GM12878 (cell line): ENCODE results near the gene ZNF554. TPM values are rescaled to one million over a fixed set of nuclear protein-coding genes. Genes with fewer than 3 reads are reported as not detected.

Experiments
- ATAC-seq: fragments of 200-7000 bp; cut with Tn5 transposase; 3 replicates; pipeline ENCODE4 v1.9.1; 2020; ENCODE audit warnings: mild to moderate bottlenecking, moderate library complexity
- BruUV-seq: library from RNA; stranded (reverse); fragments of 400-500 nt; replicated peaks from 2 replicates; lab custom pipeline; 2021; lab: Mats Ljungman, UMichigan
- CTCF ChIA-PET: fragments of 300-600 bp; sonication (Branson Sonifier 250); formaldehyde crosslinking; extraction: SDS; loops from one replicate; lab custom pipeline; 2021; ENCODE audit warnings: inconsistent platforms; lab: Yijun Ruan, JAX
- POLR2A ChIA-PET: fragments of 350-600 bp; formaldehyde crosslinking; extraction: SDS; loops from one replicate; lab custom pipeline; 2021; ENCODE audit warnings: inconsistent platforms; lab: Charles Lee
- RAD21 ChIA-PET: fragments of 300-600 bp; sonication (Branson Sonifier 250); formaldehyde crosslinking; loops from one replicate; lab custom pipeline; 2023; ENCODE audit warnings: antibody characterized with exemption; ENCODE audit not compliant: unreplicated experiment; lab: Charles Lee
- SMC1A ChIA-PET: fragments of 300-600 bp; sonication (Branson Sonifier 250); formaldehyde crosslinking; loops from one replicate; lab custom pipeline; 2023; ENCODE audit not compliant: unreplicated experiment, uncharacterized antibody; lab: Charles Lee
- DNase-seq: peaks from one replicate; pipeline ENCODE4 v3.0.0-alpha.2; 2011; ENCODE audit warnings: low read depth, low spot score
- FAIRE-seq: peaks from 3 replicates; lab custom pipeline; 2011; peaks lifted over from hg19 to GRCh38; lab: Jason Lieb, UNC
- H2AFZ ChIP-seq: 2 replicates; pipeline ENCODE4 v1.6.0; 2011; ENCODE audit warnings: low read depth, low read length, control low read depth; ENCODE audit not compliant: control insufficient read depth
- H3K27ac ChIP-seq: 2 replicates; pipeline ENCODE4 v1.5.1; 2011; ENCODE audit warnings: control low read depth; ENCODE audit not compliant: control insufficient read depth, insufficient read depth
- H3K27me3 ChIP-seq, 2 experiments: replicated peaks in 1 of 2; 2 replicates each; pipeline versions ENCODE4 v1.6.0 to v1.6.1; 2011; ENCODE audit warnings: low read length in 1 of 2; ENCODE audit not compliant: control insufficient read depth in 2 of 2, insufficient read depth in 2 of 2
- H3K36me3 ChIP-seq, 2 experiments: 2 replicates each; pipeline ENCODE4 v1.5.1; 2011; ENCODE audit warnings: low read length in 1 of 2; ENCODE audit not compliant: control insufficient read depth in 2 of 2, insufficient read depth in 2 of 2
- H3K4me1 ChIP-seq: 2 replicates; pipeline ENCODE4 v1.6.1; 2011; ENCODE audit warnings: mild to moderate bottlenecking, low read length, moderate library complexity, mixed read lengths; ENCODE audit not compliant: control insufficient read depth, insufficient read depth
- H3K4me2 ChIP-seq: 2 replicates; pipeline ENCODE4 v1.6.0; 2011; ENCODE audit warnings: control low read depth; ENCODE audit not compliant: control insufficient read depth, insufficient read depth
- H3K4me3 ChIP-seq: fragments of 200-600 bp; sonication (generic); 2 replicates; pipeline ENCODE4 v1.5.1; 2016
- H3K79me2 ChIP-seq: 2 replicates; pipeline ENCODE4 v1.6.0; 2011; ENCODE audit warnings: low read length; ENCODE audit not compliant: control insufficient read depth, insufficient read depth
- H3K9ac ChIP-seq: 2 replicates; pipeline ENCODE4 v1.8.0; 2011; ENCODE audit warnings: low read length, control low read depth, mixed read lengths; ENCODE audit not compliant: control insufficient read depth, insufficient read depth
- H3K9me3 ChIP-seq: replicated peaks from 3 replicates; pipeline ENCODE4 v1.5.1; 2011; ENCODE audit warnings: mild to moderate bottlenecking, low read length; ENCODE audit not compliant: control insufficient read depth, insufficient read depth
- H4K20me1 ChIP-seq: 2 replicates; pipeline ENCODE4 v1.6.0; 2011; ENCODE audit not compliant: control insufficient read depth, insufficient read depth
- BCL11A ChIP-seq: IDR thresholded peaks from 2 replicates; pipeline ENCODE4 v1.6.1; 2011; ENCODE audit warnings: low read depth, low read length
- CEBPZ ChIP-seq: fragments of 150-350 bp; IDR thresholded peaks from 2 replicates; pipeline ENCODE4 v1.6.1; 2016; ENCODE audit warnings: low read depth, low read length
- ETV6 ChIP-seq, 2 experiments: fragments of 450-650 bp in 1 of 2; IDR thresholded peaks in 1 of 2; conservative IDR thresholded peaks in 1 of 2; 2 replicates each; pipeline ENCODE4 v1.6.1; 2014; ENCODE audit warnings: antibody characterized with exemption in 1 of 2, borderline replicate concordance in 1 of 2, low read depth in 1 of 2, mild to moderate bottlenecking in 1 of 2, moderate library complexity in 1 of 2
- FOXM1 ChIP-seq: IDR thresholded peaks from 2 replicates; pipeline ENCODE4 v1.6.1; 2012; ENCODE audit warnings: low read depth, mild to moderate bottlenecking, inconsistent platforms, low read length, moderate library complexity
- SIX5 ChIP-seq: IDR thresholded peaks from 2 replicates; pipeline ENCODE4 v1.6.1; 2011; ENCODE audit warnings: mild to moderate bottlenecking, low read depth, low read length, moderate library complexity; ENCODE audit not compliant: severe bottlenecking
- SMC3 ChIP-seq: IDR thresholded peaks from 2 replicates; pipeline ENCODE4 v1.6.1; 2011; ENCODE audit warnings: low read length, improper control_type of control experiment, borderline replicate concordance
- SREBF1 ChIP-seq: IDR thresholded peaks from 2 replicates; pipeline ENCODE4 v1.6.1; 2012; ENCODE audit warnings: mild to moderate bottlenecking, low read length
- SUPT20H ChIP-seq: IDR thresholded peaks from 2 replicates; pipeline ENCODE4 v1.6.1; 2011; ENCODE audit warnings: low read depth, mild to moderate bottlenecking, low read length, moderate library complexity, borderline replicate concordance; ENCODE audit not compliant: control insufficient read depth
- TCF12 ChIP-seq: IDR thresholded peaks from 2 replicates; pipeline ENCODE4 v1.6.1; 2011; ENCODE audit warnings: low read depth, mild to moderate bottlenecking, low read length
- TCF3 ChIP-seq: IDR thresholded peaks from 2 replicates; pipeline ENCODE4 v1.6.1; 2012; ENCODE audit warnings: low read depth, mild to moderate bottlenecking, low read length, borderline replicate concordance; ENCODE audit not compliant: insufficient read depth
- TCF7 ChIP-seq: IDR thresholded peaks from 2 replicates; pipeline ENCODE4 v1.6.1; 2014; ENCODE audit warnings: antibody characterized with exemption, borderline replicate concordance
- WGBS: methylation state at CpG from one replicate; pipeline ENCODE4 v1.1.6; 2016; ENCODE audit warnings: low lambda C conversion rate; ENCODE audit not compliant: insufficient replicate concordance, insufficient coverage; ENCODE audit errors: missing lambda C conversion rate; 5-methylcytosine and 5-hydroxymethylcytosine counted together
- in situ Hi-C: fragments of 300-500 bp; cut with MboI; formaldehyde crosslinking; loops from 9 replicates; pipeline ENCODE4 v1.14.3; 2018; ENCODE audit warnings: mixed read lengths
- intact Hi-C: fragments of 100-400 bp; cut with micrococcal nuclease; formaldehyde crosslinking; loops from one replicate; pipeline ENCODE4 v1.14.2; 2022; ENCODE audit not compliant: unreplicated experiment
- polyA plus RNA-seq, 11 experiments: library from polyadenylated mRNA; depleted of rRNA in 4 of 11; unstranded in 6 of 11; stranded (reverse) in 5 of 11; fragments of >200 nt; fragmentation: Nextera tagmentation in 4 of 11; fragmentation: Illumina TruSeq in 1 of 11; extraction: Ambion mirVana in 4 of 11; extraction: Trizol in 1 of 11; gene quantifications; 1 replicate in 1 of 11; 2 replicates in 10 of 11; pipeline versions ENCODE4 v1.2.1 to v1.2.3, GENCODE V29; 2011 to 2016; ENCODE audit warnings: inconsistent platforms in 2 of 11, missing spikeins in 2 of 11, low read depth in 1 of 11
- total RNA-seq, 4 experiments: library from RNA; depleted of rRNA in 3 of 4; stranded (reverse); fragments of >200 nt in 3 of 4; fragmentation: Illumina TruSeq in 1 of 4; extraction: Trizol in 1 of 4; gene quantifications; 2 replicates each; pipeline versions ENCODE4 v1.2.1 to v1.2.3, GENCODE V29; 2013 to 2021
- TF ChIP-seq, protein P1 (sequence below): fragments of 450-650 bp; IDR thresholded peaks from 2 replicates; pipeline ENCODE4 v1.6.1; 2017; ENCODE audit warnings: low read depth, mild to moderate bottlenecking, moderate library complexity
- TF ChIP-seq, protein P2 (sequence below): IDR thresholded peaks from 2 replicates; pipeline ENCODE4 v1.6.1; 2012; ENCODE audit warnings: improper control_type of control experiment, low read depth, low read length; ENCODE audit not compliant: insufficient replicate concordance

ZNF554 gene
- total and polyA plus RNA-seq, 10 of the 15 experiments (the other 5 are each of a cell fraction or from before 2014, with no cell fraction given) = 0.19 to 2.1 (median 1.4) TPM

DNA sequence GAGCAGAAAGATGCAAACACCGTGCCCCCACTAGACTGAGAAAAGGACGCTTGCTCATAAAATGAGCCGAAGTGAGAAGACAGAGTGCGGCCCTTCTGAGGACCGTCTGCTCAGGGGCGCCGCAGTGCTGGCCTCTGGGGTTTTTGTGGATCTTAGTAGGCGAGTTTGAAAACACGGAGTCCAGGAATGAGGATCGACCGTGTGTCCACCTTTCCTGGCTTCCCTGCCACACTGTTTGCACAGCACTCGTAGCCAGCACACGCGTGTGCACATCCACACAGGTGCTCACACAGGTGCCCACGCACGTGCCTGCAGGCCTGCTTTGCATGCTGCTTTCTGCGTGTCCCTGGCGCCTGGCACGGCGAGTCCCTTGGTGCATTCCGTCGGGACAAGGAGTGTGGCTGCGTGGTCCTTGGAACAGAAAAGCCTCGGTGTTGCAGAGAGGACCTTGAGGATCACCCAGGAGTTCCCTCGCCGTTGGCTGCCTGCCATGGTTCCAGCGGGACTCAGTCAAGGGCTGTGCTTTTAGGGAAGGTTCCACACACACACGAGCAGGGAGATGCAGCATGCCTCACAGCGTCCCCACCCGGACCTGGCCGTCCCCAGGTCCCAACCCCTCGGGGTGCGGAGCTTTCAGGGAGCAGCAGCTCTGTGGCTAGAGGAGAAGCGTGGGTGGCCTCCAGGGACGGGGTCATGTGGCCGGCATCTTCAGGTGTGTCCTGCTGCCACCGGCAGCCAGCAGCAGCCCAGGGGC lies 10.1 kb upstream of the ZNF554 start:
- H3K9ac ChIP-seq = no peak overlapping the region
- intact Hi-C loops (no loop called here), in situ Hi-C loops (no loop called here)
- no peaks in the 10 kb centered on the region for H3K4me1 ChIP-seq
- peaks cover 26 to 51% of the 10 kb centered on the region in 2 experiments for H3K36me3 ChIP-seq
- no peak overlapping the region for H3K4me3 ChIP-seq
- FAIRE-seq = no peak
- 92% methylated on average over 37 of the region's 37 CpGs for WGBS
- no peak overlapping the region for H3K27ac ChIP-seq
- no TSS peak for BruUV-seq
- ChIA-PET POLR2A (no interaction called here), CTCF (no interaction called here), RAD21 (no interaction called here), SMC1A (no interaction called here)
- H3K79me2 ChIP-seq = no peaks in the 10 kb centered on the region
- no peaks in the 10 kb centered on the region for H3K9me3 ChIP-seq
- no peaks in the 10 kb centered on the region for H4K20me1 ChIP-seq
- no peak overlapping the region for H3K4me2 ChIP-seq
- H3K27me3 ChIP-seq = no peaks in the 10 kb centered on the region
- no peak for DNase-seq
- no peak for ATAC-seq
- H2AFZ ChIP-seq = no peak overlapping the region
- TF ChIP-seq CEBPZ (no peak), SIX5 (no peak), TCF7 (no peak), TCF12 (no peak), SMC3 (no peak), TCF3 (no peak), BCL11A (no peak), FOXM1 (no peak), SREBF1 (no peak), SUPT20H (no peak), ETV6 (conservative IDR thresholded peaks at IDR 0.05 in 1 of 2, IDR thresholded peaks at IDR 0.05 in 1 of 2; ENCODE audit: borderline replicate concordance in 1 of 2, low read depth in 1 of 2) (no peak)
- TF ChIP-seq, protein P1, sequence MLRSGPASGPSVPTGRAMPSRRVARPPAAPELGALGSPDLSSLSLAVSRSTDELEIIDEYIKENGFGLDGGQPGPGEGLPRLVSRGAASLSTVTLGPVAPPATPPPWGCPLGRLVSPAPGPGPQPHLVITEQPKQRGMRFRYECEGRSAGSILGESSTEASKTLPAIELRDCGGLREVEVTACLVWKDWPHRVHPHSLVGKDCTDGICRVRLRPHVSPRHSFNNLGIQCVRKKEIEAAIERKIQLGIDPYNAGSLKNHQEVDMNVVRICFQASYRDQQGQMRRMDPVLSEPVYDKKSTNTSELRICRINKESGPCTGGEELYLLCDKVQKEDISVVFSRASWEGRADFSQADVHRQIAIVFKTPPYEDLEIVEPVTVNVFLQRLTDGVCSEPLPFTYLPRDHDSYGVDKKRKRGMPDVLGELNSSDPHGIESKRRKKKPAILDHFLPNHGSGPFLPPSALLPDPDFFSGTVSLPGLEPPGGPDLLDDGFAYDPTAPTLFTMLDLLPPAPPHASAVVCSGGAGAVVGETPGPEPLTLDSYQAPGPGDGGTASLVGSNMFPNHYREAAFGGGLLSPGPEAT = no peak
- TF ChIP-seq, protein P2, sequence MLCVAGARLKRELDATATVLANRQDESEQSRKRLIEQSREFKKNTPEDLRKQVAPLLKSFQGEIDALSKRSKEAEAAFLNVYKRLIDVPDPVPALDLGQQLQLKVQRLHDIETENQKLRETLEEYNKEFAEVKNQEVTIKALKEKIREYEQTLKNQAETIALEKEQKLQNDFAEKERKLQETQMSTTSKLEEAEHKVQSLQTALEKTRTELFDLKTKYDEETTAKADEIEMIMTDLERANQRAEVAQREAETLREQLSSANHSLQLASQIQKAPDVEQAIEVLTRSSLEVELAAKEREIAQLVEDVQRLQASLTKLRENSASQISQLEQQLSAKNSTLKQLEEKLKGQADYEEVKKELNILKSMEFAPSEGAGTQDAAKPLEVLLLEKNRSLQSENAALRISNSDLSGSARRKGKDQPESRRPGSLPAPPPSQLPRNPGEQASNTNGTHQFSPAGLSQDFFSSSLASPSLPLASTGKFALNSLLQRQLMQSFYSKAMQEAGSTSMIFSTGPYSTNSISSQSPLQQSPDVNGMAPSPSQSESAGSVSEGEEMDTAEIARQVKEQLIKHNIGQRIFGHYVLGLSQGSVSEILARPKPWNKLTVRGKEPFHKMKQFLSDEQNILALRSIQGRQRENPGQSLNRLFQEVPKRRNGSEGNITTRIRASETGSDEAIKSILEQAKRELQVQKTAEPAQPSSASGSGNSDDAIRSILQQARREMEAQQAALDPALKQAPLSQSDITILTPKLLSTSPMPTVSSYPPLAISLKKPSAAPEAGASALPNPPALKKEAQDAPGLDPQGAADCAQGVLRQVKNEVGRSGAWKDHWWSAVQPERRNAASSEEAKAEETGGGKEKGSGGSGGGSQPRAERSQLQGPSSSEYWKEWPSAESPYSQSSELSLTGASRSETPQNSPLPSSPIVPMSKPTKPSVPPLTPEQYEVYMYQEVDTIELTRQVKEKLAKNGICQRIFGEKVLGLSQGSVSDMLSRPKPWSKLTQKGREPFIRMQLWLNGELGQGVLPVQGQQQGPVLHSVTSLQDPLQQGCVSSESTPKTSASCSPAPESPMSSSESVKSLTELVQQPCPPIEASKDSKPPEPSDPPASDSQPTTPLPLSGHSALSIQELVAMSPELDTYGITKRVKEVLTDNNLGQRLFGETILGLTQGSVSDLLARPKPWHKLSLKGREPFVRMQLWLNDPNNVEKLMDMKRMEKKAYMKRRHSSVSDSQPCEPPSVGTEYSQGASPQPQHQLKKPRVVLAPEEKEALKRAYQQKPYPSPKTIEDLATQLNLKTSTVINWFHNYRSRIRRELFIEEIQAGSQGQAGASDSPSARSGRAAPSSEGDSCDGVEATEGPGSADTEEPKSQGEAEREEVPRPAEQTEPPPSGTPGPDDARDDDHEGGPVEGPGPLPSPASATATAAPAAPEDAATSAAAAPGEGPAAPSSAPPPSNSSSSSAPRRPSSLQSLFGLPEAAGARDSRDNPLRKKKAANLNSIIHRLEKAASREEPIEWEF = no peak
